HG03064 (cell line): ENCODE measurements around the gene SPTBN5.

Source experiments
- ATAC-seq: cut with Tn5 transposase; IDR thresholded peaks from one replicate; pipeline ENCODE4 v1.9.1; 2021; ENCODE audit warnings: low read depth; ENCODE audit not compliant: unreplicated experiment

SPTBN5 gene

DNA sequence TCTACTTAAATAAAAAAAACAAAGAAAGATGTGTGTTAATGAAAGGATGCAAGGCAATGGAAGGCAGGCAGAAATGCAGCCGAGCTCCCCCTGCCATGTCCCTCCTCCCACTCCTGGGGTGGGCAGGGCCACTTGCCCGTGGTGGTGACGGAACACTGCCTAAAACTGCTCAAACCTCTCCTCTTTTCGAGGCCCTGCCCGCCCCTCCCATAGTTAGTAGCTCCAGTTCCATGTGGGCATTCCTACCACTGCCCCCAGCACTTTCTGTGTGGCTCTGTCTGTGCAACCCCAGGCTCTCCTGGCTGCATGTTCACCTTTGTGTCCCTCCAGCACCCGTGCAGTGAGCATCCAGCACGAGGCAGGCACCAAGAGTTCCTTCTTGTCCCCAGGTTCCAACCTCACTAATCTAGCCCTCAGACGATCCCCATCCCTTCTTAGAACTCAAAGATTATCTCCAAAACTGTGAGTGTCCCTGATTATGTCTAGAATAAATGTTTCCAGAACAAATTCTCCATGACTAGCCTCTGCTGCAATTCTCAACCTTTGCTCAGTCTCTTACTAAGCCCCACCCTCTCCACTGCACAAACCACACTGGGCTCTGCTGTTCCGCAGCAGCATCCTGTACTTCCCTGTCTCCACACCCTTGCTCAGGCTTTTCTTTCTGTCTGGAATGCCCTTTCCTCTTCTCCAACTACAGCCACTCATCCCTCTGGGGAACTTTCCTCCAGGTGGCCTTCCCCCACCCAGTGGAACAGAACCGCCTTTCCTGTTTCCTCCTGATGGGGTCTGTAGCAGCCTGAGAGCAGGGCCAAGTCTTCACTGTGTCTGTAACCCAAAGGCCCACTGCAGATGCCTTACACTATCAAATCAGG lies 32.6 kb upstream of the SPTBN5 start:
- ATAC-seq: no peak

DNA sequence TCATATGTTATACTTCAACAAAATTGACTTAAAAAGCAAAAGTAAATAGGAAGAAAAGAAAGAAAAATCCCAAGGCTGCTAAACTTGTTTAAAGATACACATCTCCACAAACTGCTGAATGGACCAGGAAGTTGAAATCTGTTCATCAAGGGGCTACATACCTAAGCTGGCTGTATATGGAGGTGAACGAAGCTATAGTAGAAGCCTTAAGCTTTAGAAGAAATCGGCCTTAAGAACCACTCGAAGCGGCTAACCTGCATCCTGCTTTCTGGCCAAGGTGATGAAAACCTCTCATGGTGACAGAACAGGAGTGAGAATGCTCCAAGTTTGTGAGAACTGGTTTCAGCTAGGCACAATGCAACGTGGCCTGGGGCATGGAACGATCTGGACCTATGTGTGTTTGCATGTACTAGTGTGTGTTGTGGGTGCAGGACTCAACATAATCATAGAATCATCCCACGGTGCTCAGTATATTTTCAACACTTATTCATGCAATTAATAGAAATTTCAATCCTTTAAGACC lies 31.3 kb upstream of the SPTBN5 start:
- no peak for ATAC-seq

DNA sequence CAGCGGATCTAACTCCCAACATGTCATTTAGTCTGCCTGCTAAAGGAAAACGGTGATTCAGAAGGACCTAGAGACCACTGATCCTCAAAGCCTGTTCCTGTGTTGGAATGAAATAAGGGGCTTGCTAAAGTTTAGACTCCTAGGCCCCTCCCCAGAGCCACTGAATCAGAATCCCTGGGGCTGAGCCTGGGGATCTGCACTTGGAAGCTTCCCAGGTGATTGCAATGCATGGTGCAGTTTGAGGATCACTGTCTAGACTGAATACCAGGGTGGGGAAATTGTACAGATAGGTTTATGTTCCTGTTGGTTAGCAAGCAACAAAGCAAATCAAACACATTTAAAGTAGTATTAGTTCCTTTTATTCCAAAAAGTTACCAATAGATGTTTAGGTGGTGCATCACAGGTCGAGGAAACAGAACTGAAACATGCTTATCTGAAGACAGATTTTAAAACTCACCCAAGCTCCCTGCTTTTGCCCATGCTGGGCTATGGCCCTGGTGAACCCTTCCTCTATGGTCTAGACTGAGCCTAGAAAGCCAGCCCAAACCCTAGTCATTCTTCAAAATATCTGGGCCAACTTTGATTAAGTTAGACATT lies 29.6 kb upstream of the SPTBN5 start:
- no peak for ATAC-seq

DNA sequence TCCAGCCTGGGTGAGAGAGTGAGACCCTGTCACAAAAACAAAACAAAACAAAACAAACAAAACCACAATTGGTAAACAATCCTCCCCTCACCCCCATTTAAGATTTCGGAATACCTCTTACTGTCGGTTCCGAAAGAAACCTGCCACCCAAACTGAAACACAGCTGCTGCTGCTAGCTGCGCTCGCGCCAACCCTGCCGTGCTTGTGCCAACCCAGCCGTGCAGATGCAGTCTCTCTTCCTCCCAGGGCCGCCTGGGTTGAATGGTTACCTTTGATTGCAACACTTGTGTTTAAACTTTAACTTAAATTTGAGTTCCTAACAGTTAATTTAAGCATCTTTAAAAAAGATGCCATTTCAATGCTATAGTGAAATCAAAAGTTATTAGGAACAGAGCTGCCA lies 28.5 kb upstream of the SPTBN5 start:
- ATAC-seq: no peak

DNA sequence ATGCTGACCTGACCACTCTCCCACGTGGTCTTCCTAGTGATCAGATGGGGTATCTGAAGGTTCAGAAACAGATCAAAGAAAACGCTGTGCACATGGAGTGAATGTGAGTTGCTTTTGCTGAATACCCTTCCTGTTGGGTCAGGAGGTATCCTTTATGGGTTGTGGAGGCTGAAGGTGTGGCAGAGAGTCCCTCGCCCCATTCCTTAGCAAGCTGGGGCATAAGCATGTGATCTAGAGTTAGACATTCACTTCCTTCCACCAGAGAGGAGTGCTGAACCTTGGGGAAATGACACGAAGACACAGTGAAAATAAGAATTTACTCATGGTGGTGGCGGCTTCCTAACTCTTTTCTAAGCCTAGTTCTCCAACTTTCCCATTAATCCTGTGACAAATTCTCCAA lies 27.8 kb upstream of the SPTBN5 start:
- ATAC-seq: no peak

- ATAC-seq: no peak
Observed at GRCh38 chr15:41921167-41921566, 27.3 kb upstream of the SPTBN5 start.

GRCh38 chr15:41919954-41920538 lies 26.2 kb upstream of the SPTBN5 start:
- ATAC-seq: no peak

- no peak for ATAC-seq
Observed at GRCh38 chr15:41919201-41919820, 25.5 kb upstream of the SPTBN5 start.

DNA sequence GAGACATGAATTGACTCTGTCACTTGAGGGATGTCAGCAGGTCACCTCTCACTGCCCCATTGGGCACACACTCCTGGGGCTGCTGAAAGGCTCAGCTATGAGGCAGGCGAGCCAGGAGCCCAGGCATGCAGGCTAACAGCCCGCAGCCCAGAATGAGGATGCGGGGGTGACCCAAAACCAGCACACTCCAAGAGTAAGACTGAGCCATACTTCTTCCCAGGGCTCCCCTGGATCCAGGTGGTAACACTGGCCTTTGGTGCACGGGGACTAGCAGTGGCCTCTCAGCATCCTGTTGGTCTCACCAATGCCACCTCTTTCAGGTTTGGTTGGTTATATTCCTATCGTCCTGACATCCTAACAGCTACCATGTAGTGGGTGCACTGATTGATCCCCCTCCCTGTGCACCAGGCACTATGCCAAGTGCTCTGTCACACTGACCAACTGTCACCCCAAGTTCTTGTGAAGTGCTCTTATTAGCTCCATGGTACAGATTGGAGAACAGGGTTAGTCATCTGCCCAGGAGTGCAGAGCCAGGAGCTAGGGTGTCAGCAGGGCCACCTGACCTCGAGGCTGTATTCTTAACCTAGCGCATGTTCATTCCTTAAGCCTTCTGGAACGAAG lies 24.8 kb upstream of the SPTBN5 start:
- ATAC-seq: no peak

DNA sequence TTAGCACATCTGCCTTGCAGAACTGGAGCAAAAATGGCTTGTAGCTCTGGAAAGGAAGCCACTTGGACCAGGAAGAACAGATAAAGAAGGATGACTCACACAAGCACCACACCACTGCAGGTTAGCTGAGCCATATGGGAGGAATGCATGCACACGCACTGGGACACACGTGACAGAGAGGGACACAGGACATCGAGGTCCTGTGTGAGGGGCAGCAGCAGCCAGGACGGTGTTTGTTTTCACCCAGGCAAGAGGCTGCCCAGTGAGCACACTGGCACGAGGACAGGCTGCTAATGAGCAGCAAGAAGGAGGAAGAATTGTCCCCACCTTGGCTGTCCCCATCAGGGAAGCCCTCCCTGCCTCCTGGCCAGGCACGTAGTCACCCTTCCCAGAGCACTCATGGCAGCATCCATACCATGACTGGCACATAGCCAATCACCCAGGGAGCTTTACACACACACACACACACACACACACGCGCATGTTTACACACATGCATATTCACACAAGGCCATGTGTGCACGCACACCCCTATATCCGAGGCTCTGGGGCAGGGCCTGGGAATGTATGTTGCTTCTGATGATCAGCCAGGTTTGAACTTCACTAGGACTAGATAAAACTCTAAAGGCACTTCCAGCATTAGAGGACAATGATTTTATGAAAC lies 24.0 kb upstream of the SPTBN5 start:
- ATAC-seq: no peak

GRCh38 chr15:41915255-41915994 lies 21.6 kb upstream of the SPTBN5 start:
- no peak for ATAC-seq

DNA sequence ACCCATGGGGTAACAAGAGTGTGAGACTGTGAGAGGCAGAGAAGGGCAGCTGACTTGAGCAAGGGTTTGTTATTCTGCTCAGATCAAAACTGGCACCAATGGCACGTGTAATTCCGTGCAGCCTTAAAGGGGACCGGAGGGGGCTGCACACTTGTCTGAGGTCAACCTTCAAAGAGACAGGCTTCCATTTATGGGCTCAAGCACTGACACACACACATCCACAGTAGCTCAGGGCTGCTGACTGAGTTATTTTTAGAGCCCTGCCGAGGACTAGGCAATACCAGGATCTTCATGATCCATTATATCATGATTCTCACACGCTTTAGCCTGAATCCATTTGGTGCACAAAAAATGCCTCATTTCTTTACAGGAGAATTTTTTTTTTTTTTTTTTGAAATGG lies 20.6 kb upstream of the SPTBN5 start:
- no peak for ATAC-seq

GRCh38 chr15:41913256-41913655 lies 19.4 kb upstream of the SPTBN5 start:
- ATAC-seq: no peak

- no peak for ATAC-seq
Observed at GRCh38 chr15:41911691-41912345, 18.0 kb upstream of the SPTBN5 start.

DNA sequence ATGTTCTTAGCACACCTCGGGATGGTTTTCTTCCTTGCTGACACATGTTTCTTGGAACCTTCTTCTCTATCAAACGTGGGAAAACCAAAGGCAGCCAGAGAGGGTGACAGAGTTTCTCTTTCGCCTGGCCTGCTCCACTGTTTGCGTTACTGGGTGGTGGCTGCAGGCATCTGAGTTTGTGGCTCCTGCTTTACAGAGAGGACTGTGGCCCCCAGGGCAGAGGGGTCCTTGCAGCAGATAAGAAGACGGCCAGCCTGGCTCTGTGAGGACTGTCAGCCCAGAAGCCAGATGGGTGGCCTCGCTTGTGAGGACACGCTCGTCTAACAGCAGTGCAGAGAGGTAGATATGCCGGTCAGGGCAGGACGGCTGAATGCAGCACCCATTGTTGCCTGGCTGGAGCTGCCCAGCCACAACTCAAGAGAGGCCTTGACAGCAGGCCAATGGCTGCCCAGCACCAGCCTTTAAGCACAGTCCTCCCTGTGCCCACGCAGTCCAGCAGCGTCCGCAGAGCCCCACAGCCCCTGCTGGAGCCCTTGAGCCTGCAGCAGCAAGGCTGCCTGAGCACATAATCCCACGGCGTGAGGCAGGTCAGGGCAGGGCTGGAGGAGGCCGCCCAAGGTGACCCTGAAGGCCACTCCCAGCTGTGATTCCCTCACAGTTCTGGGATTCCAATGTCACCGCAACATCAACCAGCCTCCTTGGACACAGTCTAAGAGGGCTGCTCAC lies 15.0 kb upstream of the SPTBN5 start:
- no peak for ATAC-seq

GRCh38 chr15:41907141-41907540 lies 13.3 kb upstream of the SPTBN5 start:
- ATAC-seq: no peak

GRCh38 chr15:41906608-41907007 lies 12.8 kb upstream of the SPTBN5 start:
- ATAC-seq: no peak

DNA sequence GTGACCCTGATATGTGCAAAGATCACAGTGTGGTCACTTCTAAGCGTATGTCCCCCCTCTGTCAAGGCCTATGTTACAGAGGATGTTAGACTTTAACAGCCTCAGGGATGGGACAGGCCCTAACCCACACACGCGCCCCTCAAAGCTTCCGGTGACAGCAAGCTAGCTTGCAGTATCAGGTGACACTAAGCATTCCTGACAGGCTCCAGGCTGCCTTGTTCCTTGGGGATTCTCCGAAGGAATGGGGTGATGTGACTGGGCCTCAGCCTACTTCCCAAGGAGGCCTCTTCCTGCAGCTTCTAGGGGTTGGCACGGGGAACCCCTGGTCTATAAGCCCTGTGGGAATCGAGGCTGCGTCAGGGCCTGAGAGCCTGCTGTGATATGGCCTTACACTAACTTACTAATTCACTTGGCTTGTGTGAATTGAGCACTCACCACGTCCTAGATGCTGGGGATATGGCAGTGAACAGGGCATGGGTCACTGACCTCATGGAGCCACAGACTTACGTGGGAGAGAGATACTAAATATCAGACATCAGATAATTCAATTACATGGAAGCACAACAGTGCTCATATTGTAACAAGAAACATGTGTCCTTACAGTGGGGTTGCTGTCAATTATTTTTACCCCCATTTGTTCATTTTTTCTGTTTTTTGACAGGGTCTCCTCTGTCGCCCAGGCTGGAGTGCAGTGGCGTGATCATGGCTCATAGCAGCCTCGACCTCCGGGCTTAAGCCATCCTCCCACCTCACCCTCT lies 11.4 kb upstream of the SPTBN5 start:
- no peak for ATAC-seq
